GM19025 (cell line): ENCODE data around the gene PARD3B.

ENCODE experiments used
- ATAC-seq: cut with Tn5 transposase; IDR thresholded peaks from one replicate; pipeline ENCODE4 v1.9.1; 2021; ENCODE audit warnings: mild to moderate bottlenecking, low read depth, moderate library complexity; ENCODE audit not compliant: unreplicated experiment

PARD3B gene

GRCh38 chr2:205352593-205352992, 807.3 kb downstream of the PARD3B start:
- no peak for ATAC-seq

- ATAC-seq: no peak
These were observed 812.5 kb downstream of the PARD3B start for GRCh38 chr2:205357732-205358131.

GRCh38 chr2:205358351-205358815, 813.1 kb downstream of the PARD3B start:
- no peak for ATAC-seq

GRCh38 chr2:205361272-205361671, 816.0 kb downstream of the PARD3B start:
- ATAC-seq: no peak

- ATAC-seq: no peak
These were observed 816.7 kb downstream of the PARD3B start for GRCh38 chr2:205361970-205362369.

GRCh38 chr2:205364261-205364660, 819.0 kb downstream of the PARD3B start:
- no peak for ATAC-seq

- ATAC-seq: no peak
These were observed 821.2 kb downstream of the PARD3B start for GRCh38 chr2:205366336-205367060.

- no peak for ATAC-seq
These were observed 822.2 kb downstream of the PARD3B start for GRCh38 chr2:205367331-205367935.

GRCh38 chr2:205369813-205370212, 824.5 kb downstream of the PARD3B start:
- ATAC-seq: no peak

- no peak for ATAC-seq
These were observed 825.5 kb downstream of the PARD3B start for GRCh38 chr2:205370726-205371125.

- no peak for ATAC-seq
These were observed 826.9 kb downstream of the PARD3B start for GRCh38 chr2:205372141-205372540.

GRCh38 chr2:205375461-205376448, 830.5 kb downstream of the PARD3B start:
- no peak for ATAC-seq

- no peak for ATAC-seq
These were observed 832.0 kb downstream of the PARD3B start for GRCh38 chr2:205377324-205377723.

GRCh38 chr2:205383601-205384000, 838.3 kb downstream of the PARD3B start:
- ATAC-seq: no peak

- no peak for ATAC-seq
These were observed 840.8 kb downstream of the PARD3B start for GRCh38 chr2:205386109-205386508.

- no peak for ATAC-seq
These were observed 842.2 kb downstream of the PARD3B start for GRCh38 chr2:205387350-205388055.

GRCh38 chr2:205390866-205391265, 845.6 kb downstream of the PARD3B start:
- no peak for ATAC-seq

GRCh38 chr2:205401511-205401910, 856.2 kb downstream of the PARD3B start:
- no peak for ATAC-seq

GRCh38 chr2:205402011-205402410, 856.7 kb downstream of the PARD3B start:
- no peak for ATAC-seq

GRCh38 chr2:205403244-205403825, 858.1 kb downstream of the PARD3B start:
- ATAC-seq: no peak
